Esophagus (tissue), 2 donors: Measurements from ENCODE around the gene FAM13A. TPM values are rescaled to one million over a fixed set of nuclear protein-coding genes. Genes with fewer than 3 reads are reported as not detected.

Source experiments
- H3K27ac ChIP-seq, 2 donors: one replicate each; pipeline ENCODE4 v1.5.1; 2013; ENCODE audit warnings: low read depth in 2 of 2, mild to moderate bottlenecking in 2 of 2, inconsistent platforms in 1 of 2, low read length in 1 of 2, moderate library complexity in 1 of 2
- H3K27me3 ChIP-seq, 2 donors: one replicate each; pipeline ENCODE4 v1.6.1; 2013; ENCODE audit warnings: low read length in 2 of 2, control low read depth in 1 of 2, mild to moderate bottlenecking in 1 of 2; ENCODE audit not compliant: insufficient read depth in 2 of 2, control insufficient read depth in 1 of 2
- H3K36me3 ChIP-seq, 2 donors: one replicate each; pipeline ENCODE4 v1.6.1; 2013; ENCODE audit warnings: low read length in 1 of 2; ENCODE audit not compliant: control insufficient read depth in 2 of 2, insufficient read depth in 2 of 2
- H3K4me1 ChIP-seq, 2 donors: one replicate each; pipeline ENCODE4 v1.6.1; 2013; ENCODE audit warnings: low read length in 1 of 2; ENCODE audit not compliant: control insufficient read depth in 2 of 2, insufficient read depth in 2 of 2
- H3K4me3 ChIP-seq, 2 donors: one replicate each; pipeline ENCODE4 v1.5.1; 2013; ENCODE audit warnings: low read length in 2 of 2, mild to moderate bottlenecking in 2 of 2, low read depth in 1 of 2, moderate library complexity in 1 of 2
- H3K9me3 ChIP-seq, 2 donors: one replicate each; pipeline ENCODE4 v1.6.1; 2013; ENCODE audit warnings: mild to moderate bottlenecking in 2 of 2, low read depth in 1 of 2, low read length in 1 of 2, moderate library complexity in 1 of 2; ENCODE audit not compliant: control insufficient read depth in 2 of 2, insufficient read depth in 1 of 2
- WGBS, 2 donors: extraction: QIAGEN DNeasy Blood & Tissue Kit; methylation state at CpG; one replicate each; pipeline ENCODE4 v1.1.7; 2013; 5-methylcytosine and 5-hydroxymethylcytosine counted together
- polyA plus RNA-seq, 2 donors: library from polyadenylated mRNA; stranded (reverse); fragments of 200-250 nt; gene quantifications; one replicate each; pipeline ENCODE4 v1.2.3, GENCODE V29; 2013
- donor health status: healthy with polysubstance abuse.
- donor health status: Bipolar disorder and iron deficiency.

FAM13A gene
- polyA plus RNA-seq, 2 donors, result 2.5 to 2.7 TPM

DNA sequence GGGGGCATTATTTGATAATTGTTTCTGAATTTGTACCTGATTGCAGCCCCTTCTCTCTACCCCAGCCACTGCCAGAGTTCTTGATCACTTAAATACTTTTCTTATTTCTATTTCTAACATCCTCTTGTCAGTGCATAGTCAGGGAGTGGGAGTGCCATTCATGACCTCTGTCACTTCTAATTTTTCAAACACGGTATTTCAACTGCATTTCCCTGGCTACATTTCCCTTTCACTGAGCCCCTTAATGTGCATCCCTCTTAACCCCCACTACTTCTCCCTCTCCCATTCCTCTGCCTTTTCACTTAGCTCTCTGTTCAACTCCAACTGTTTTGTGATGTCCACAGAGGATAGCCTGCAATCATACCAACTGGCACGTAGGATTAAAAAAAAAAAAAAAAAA is 231.1 kb downstream of the FAM13A start:
- Histone ChIP-seq H3K4me1 (no peaks in the 10 kb centered on the region), H3K4me3 (no peak overlapping the region), H3K9me3 (no peaks in the 10 kb centered on the region), H3K36me3 (no peaks in the 10 kb centered on the region), H3K27me3 (no peaks in the 10 kb centered on the region), H3K27ac (no peak overlapping the region)
- 86 to 88% methylated on average over 2 of the region's 2 CpGs for WGBS, 2 donors

GRCh38 chr4:88823058-88823919 is 233.7 kb downstream of the FAM13A start:
- no peaks in the 10 kb centered on the region for H3K27me3 ChIP-seq
- WGBS, 2 donors, result 2% methylated on average over 16 of the region's 16 CpGs
- peak overlapping the region; percentile 58 to 71 for H3K4me3 ChIP-seq
- no peaks in the 10 kb centered on the region for H3K9me3 ChIP-seq
- H3K36me3 ChIP-seq, result no peaks in the 10 kb centered on the region
- peak overlapping the region; percentile 86 to 87 for H3K27ac ChIP-seq
- no peaks in the 10 kb centered on the region for H3K4me1 ChIP-seq

- Histone ChIP-seq H3K27me3 (no peaks in the 10 kb centered on the region), H3K4me3 (peak overlapping the region in 1 of 2 donors; percentile 15), H3K4me1 (no peaks in the 10 kb centered on the region), H3K27ac (no peak overlapping the region), H3K9me3 (no peaks in the 10 kb centered on the region), H3K36me3 (no peaks in the 10 kb centered on the region)
- whole genome bisulfite sequencing, 2 donors, result 48 to 62% methylated on average over 4 of the region's 4 CpGs
Observed at GRCh38 chr4:88822034-88822789, 234.8 kb downstream of the FAM13A start.

GRCh38 chr4:88821522-88821921 is 235.5 kb downstream of the FAM13A start:
- Histone ChIP-seq H3K27me3 (no peaks in the 10 kb centered on the region), H3K27ac (no peak overlapping the region), H3K4me3 (no peak overlapping the region), H3K4me1 (no peaks in the 10 kb centered on the region), H3K36me3 (no peaks in the 10 kb centered on the region), H3K9me3 (no peaks in the 10 kb centered on the region)
- 35% methylated on average over 2 of the region's 2 CpGs for WGBS, 2 donors

GRCh38 chr4:88820698-88821415 is 236.1 kb downstream of the FAM13A start:
- WGBS, 2 donors, result 56 to 65% methylated on average over 10 of the region's 10 CpGs
- Histone ChIP-seq H3K27me3 (no peaks in the 10 kb centered on the region), H3K36me3 (no peaks in the 10 kb centered on the region), H3K27ac (peak overlapping the region in 1 of 2 donors; percentile 31), H3K4me3 (peak overlapping the region in 1 of 2 donors; percentile 29), H3K4me1 (no peaks in the 10 kb centered on the region), H3K9me3 (no peaks in the 10 kb centered on the region)

GRCh38 chr4:88819818-88820697 is 236.9 kb downstream of the FAM13A start:
- 51 to 57% methylated on average over 5 of the region's 5 CpGs for WGBS, 2 donors
- no peaks in the 10 kb centered on the region for H3K36me3 ChIP-seq
- H3K27ac ChIP-seq, result no peak overlapping the region
- H3K4me3 ChIP-seq, result no peak overlapping the region
- no peaks in the 10 kb centered on the region for H3K9me3 ChIP-seq
- no peaks in the 10 kb centered on the region for H3K4me1 ChIP-seq
- no peaks in the 10 kb centered on the region for H3K27me3 ChIP-seq

DNA sequence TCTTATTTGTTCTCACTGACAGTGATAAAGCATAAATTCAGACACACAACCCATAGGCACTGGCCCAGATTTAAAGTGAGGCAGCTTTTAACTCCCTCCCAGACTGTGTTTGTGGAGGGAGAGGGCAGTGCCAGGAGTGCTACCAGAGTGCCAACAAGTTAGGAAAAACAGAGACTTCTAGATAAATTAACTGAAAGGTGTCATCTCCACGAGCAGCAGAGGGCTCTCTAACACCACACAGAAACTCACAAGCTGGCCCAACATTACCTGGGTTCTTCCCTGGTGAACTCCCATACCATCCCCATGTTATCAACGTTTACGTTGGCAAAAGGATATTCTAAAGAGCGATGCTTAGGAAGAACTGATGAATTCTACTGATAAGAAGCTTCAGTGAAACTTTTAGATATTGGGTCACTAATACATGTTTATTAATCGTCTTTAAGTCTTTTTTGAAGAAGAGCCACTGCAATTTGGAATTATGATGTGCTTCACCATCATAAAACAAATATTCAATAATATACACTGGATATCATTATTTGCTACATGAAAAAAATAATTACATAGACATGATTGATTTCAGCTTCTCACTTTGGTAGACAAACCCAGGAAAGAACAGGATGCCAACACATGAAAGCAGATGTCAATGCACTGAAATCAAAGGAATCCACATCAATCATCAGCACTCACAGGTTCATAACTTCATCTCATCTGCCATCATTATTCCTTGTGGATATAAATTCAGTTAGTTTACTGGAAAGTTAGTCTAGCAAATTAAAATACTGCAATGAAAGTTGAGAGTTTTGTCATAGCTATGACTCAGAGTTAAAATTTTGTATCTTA is 238.1 kb downstream of the FAM13A start:
- Histone ChIP-seq H3K27me3 (no peaks in the 10 kb centered on the region), H3K9me3 (no peaks in the 10 kb centered on the region), H3K4me1 (no peaks in the 10 kb centered on the region), H3K36me3 (no peaks in the 10 kb centered on the region), H3K27ac (no peak overlapping the region), H3K4me3 (no peak overlapping the region)
- 25 to 28% methylated on average over 5 of the region's 5 CpGs for WGBS, 2 donors

DNA sequence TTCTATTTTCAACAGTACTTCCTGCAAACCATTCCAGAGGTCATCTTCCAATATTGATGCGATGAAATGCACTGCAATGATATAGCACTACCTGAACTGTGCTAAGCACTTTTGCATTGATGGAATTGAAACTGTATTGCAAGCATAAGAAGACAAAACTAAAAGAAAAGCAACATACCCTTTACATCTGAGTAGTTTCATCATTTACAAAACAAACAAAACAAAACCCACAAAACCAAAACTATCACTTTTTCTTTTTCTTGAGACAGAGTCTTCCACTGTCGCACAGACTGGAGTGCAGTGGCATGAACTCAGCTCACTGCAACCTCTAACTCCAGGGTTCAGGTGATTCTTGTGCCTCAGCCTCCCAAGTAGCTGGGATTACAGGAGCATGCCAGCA is 239.2 kb downstream of the FAM13A start:
- no peak overlapping the region for H3K27ac ChIP-seq
- 86 to 92% methylated on average over 2 of the region's 2 CpGs for WGBS, 2 donors
- no peaks in the 10 kb centered on the region for H3K4me1 ChIP-seq
- no peak overlapping the region for H3K4me3 ChIP-seq
- H3K36me3 ChIP-seq, result no peaks in the 10 kb centered on the region
- no peaks in the 10 kb centered on the region for H3K9me3 ChIP-seq
- no peaks in the 10 kb centered on the region for H3K27me3 ChIP-seq
